HepG2 (cell line): ENCODE data around the gene AHCY.

ENCODE experiments used
- FOSL1 ChIP-seq: sonication (generic); formaldehyde crosslinking; IDR thresholded peaks from 2 replicates; pipeline ENCODE4 v1.9.0; 2021; ENCODE audit warnings: missing genetic modification reagents, borderline replicate concordance
- IRF2 ChIP-seq: IDR thresholded peaks from 2 replicates; pipeline ENCODE4 v1.6.1; 2018; ENCODE audit warnings: missing genetic modification reagents, missing compliant biosample characterization
- RAD21 ChIP-seq: fragments of 450-650 bp; formaldehyde crosslinking; IDR thresholded peaks from 2 replicates; pipeline ENCODE4 v1.5.0; 2020; ENCODE audit warnings: mild to moderate bottlenecking
- SP1 ChIP-seq, 2 experiments: fragments of 450-650 bp in 1 of 2; sonication (generic) in 1 of 2; formaldehyde crosslinking in 1 of 2; IDR thresholded peaks; 2 replicates each; pipeline versions ENCODE4 v1.4.0 to v1.6.1; 2016 to 2020; ENCODE audit warnings: missing genetic modification reagents in 1 of 2
- ZNF264 ChIP-seq: sonication (generic); formaldehyde crosslinking; IDR thresholded peaks from 2 replicates; pipeline ENCODE4 v1.4.0; 2020; ENCODE audit warnings: missing genetic modification reagents
- TF ChIP-seq, protein P1 (sequence below): sonication (generic); formaldehyde crosslinking; IDR thresholded peaks from 2 replicates; pipeline ENCODE4 v1.4.0; 2020; ENCODE audit warnings: mild to moderate bottlenecking, missing genetic modification reagents
- TF ChIP-seq, protein P2 (sequence below), 2 experiments: sonication (generic) in 1 of 2; formaldehyde crosslinking in 1 of 2; IDR thresholded peaks; 2 replicates each; pipeline versions ENCODE4 v1.5.1 to v1.6.1; 2011 to 2020; ENCODE audit warnings: borderline replicate concordance in 1 of 2, low read depth in 1 of 2, low read length in 1 of 2, mild to moderate bottlenecking in 1 of 2, missing genetic modification reagents in 1 of 2, moderate library complexity in 1 of 2
- TF ChIP-seq, protein P3 (sequence below): IDR thresholded peaks from 2 replicates; pipeline ENCODE4 v1.6.1; 2012; ENCODE audit warnings: low read length, improper control_type of control experiment

DNA sequence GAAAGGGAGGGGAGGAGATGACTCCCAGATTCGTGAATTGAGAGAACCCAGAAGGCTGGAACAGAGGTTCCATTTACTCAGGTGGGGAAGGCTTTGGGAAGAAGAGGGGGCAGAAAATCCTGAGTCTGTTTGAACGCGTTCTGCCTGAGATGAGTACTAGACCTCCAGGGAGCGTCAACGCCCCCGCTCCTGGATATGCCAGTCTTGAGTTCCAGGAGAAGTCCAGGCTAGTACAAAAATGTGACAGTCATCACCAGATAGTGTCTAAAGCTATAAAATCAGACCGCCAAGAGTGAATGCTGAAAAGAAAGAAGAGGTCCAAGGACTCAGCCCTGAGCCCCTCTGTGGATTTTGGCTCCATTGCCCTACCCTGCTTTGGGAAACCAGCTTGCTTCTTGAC, 8.6 kb downstream of the AHCY start:
- TF ChIP-seq FOSL1 (CRISPR knock-in tag) (no peak), SP1 (IDR thresholded peaks at IDR 0.05) (no peak), SP1 (CRISPR knock-in tag; IDR thresholded peaks at IDR 0.05) (no peak), IRF2 (CRISPR knock-in tag) (no peak), RAD21 (CRISPR knock-in tag) (no peak), ZNF264 (CRISPR knock-in tag) (no peak)
- TF ChIP-seq, protein P1, sequence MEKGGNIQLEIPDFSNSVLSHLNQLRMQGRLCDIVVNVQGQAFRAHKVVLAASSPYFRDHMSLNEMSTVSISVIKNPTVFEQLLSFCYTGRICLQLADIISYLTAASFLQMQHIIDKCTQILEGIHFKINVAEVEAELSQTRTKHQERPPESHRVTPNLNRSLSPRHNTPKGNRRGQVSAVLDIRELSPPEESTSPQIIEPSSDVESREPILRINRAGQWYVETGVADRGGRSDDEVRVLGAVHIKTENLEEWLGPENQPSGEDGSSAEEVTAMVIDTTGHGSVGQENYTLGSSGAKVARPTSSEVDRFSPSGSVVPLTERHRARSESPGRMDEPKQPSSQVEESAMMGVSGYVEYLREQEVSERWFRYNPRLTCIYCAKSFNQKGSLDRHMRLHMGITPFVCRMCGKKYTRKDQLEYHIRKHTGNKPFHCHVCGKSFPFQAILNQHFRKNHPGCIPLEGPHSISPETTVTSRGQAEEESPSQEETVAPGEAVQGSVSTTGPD (CRISPR knock-in tag) = no peak
- TF ChIP-seq, protein P2, sequence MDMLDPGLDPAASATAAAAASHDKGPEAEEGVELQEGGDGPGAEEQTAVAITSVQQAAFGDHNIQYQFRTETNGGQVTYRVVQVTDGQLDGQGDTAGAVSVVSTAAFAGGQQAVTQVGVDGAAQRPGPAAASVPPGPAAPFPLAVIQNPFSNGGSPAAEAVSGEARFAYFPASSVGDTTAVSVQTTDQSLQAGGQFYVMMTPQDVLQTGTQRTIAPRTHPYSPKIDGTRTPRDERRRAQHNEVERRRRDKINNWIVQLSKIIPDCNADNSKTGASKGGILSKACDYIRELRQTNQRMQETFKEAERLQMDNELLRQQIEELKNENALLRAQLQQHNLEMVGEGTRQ (IDR thresholded peaks at IDR 0.05; ENCODE audit: low read depth, low read length) = no peak
- TF ChIP-seq, protein P2 (CRISPR knock-in tag; IDR thresholded peaks at IDR 0.05; ENCODE audit: borderline replicate concordance) = no peak
- TF ChIP-seq, protein P3, sequence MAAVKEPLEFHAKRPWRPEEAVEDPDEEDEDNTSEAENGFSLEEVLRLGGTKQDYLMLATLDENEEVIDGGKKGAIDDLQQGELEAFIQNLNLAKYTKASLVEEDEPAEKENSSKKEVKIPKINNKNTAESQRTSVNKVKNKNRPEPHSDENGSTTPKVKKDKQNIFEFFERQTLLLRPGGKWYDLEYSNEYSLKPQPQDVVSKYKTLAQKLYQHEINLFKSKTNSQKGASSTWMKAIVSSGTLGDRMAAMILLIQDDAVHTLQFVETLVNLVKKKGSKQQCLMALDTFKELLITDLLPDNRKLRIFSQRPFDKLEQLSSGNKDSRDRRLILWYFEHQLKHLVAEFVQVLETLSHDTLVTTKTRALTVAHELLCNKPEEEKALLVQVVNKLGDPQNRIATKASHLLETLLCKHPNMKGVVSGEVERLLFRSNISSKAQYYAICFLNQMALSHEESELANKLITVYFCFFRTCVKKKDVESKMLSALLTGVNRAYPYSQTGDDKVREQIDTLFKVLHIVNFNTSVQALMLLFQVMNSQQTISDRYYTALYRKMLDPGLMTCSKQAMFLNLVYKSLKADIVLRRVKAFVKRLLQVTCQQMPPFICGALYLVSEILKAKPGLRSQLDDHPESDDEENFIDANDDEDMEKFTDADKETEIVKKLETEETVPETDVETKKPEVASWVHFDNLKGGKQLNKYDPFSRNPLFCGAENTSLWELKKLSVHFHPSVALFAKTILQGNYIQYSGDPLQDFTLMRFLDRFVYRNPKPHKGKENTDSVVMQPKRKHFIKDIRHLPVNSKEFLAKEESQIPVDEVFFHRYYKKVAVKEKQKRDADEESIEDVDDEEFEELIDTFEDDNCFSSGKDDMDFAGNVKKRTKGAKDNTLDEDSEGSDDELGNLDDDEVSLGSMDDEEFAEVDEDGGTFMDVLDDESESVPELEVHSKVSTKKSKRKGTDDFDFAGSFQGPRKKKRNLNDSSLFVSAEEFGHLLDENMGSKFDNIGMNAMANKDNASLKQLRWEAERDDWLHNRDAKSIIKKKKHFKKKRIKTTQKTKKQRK = no peak
